HG02943 (cell line): Measurements from ENCODE around the gene GNG14.
"Not testable (repeated sequence)": the region's sequence is repeated elsewhere in the genome, so short reads cannot be mapped to it uniquely, and the experiment has no call there.

Source experiments
- ATAC-seq: cut with Tn5 transposase; IDR thresholded peaks from one replicate; pipeline ENCODE4 v1.9.1; 2021; ENCODE audit warnings: mild to moderate bottlenecking, low read depth, moderate library complexity; ENCODE audit not compliant: unreplicated experiment

The GNG14 gene

DNA sequence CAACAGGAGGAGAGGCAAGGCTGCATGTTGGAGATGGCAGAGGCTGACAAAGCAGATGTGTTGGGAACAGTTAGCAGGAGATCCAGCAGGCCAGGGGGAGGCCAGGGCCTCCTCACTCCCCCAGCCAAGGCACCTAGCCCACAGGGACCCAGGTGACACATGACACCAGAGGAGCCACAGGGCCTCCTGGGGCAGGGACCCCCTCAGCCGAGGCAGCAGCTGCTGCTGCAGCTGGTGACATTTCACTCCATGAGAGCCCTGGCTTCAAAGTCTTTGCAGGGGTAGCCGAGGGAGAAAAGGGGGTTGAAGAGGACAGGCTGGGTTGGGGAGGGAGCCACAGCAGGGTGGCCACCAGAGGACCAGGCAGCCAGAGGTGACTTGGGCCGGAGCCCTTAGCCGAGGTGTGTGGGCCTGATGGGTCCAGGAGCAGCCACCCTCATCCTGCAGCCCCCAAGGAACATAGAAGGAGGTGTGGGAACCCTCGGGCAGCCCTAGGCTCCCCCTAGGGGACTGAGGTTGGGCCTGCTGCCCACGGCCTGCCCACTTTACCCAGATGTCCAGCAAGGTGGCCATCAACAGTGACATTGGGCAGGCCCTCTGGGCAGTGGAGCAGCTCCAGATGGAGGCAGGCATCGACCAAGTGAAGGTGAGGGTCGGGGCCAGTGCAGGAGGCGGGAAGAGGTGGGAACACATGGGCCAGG lies at the start of gene GNG14:
Gene GNG14, plus strand, starts transcription at position 503 of the 701 bp plus-strand sequence. Its CDS starts 51 bp downstream, at position 554.
- no peak for ATAC-seq

- no peak for ATAC-seq
Observed at GRCh38 chr19:12638611-12639182, 49.1 kb upstream of the GNG14 start.

- no peak for ATAC-seq
Observed at GRCh38 chr19:12639901-12640613, 47.7 kb upstream of the GNG14 start.

DNA sequence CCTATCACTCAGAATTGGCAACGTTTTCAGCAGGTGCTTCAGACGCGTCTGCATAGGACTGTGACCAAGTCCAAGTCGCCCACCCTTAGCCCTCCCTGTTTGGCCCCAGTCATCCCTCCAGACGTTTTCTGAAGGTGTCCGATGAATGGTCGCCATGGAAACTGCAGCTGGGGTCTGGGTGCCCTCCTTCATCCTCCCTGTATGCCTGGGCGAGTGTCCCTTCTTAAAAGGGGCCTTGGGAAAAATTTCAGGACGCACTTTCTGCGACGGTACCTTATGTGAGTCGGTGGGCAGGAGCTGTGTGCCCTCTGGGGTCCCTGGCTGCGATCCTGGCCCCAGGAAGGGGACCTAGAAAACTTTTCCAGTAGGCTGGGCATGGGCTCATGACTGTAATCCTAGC lies 46.3 kb upstream of the GNG14 start:
- ATAC-seq = no peak

GRCh38 chr19:12642506-12642905 lies 45.3 kb upstream of the GNG14 start:
- ATAC-seq = no peak

- not testable (repeated sequence) for ATAC-seq
Observed at GRCh38 chr19:12643716-12644115, 44.1 kb upstream of the GNG14 start.

GRCh38 chr19:12646551-12646950 lies 41.2 kb upstream of the GNG14 start:
- ATAC-seq = no peak

DNA sequence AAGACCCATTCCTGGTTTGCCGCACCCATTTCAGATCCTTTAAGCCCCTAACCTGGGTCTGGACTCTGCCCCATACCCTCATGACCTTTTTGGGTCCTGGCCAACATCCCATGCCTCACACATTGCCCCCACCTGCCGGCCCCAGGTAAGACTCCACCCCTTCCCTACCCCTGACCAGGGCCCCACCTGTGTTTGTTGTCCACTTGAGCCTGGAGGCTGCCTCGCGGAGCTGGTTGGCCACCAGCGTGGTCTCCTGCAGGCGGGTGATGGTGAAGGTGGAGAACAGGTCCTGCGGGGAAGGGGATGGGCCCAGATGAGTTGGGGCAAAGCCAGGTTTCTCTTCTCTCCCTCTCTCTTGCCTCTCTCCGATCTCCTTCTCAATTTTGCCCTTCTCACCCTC lies 40.8 kb upstream of the GNG14 start:
- no peak for ATAC-seq

DNA sequence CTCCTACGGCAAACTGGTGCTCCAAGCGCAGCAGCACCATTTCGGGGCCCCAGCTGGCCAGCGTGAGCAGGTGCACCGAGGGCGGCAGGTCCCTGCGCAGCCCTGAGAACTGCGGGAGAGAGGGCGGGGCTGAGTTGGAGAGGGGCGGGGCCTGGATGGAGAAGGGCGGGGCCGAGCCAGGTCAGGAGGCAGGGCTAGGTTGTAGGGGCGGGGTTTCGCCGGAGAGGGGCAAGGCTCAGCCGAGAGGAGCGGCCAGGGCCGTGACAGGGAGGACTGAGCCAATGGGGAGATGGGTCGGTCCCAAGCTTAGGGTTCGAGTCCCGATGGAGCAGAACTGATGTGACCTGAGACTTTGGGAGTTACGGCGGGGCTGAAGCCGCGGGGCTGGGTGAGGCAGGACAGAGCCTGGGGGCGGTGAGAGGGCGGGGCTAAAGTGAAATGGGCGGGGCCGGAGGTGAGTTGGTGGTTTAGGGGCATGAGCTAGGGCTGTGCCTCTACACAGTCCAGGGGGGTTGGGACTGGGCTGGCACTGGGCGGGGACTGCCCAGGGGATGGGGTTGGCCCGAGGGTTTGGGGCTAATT lies 40.2 kb upstream of the GNG14 start:
- ATAC-seq = no peak

DNA sequence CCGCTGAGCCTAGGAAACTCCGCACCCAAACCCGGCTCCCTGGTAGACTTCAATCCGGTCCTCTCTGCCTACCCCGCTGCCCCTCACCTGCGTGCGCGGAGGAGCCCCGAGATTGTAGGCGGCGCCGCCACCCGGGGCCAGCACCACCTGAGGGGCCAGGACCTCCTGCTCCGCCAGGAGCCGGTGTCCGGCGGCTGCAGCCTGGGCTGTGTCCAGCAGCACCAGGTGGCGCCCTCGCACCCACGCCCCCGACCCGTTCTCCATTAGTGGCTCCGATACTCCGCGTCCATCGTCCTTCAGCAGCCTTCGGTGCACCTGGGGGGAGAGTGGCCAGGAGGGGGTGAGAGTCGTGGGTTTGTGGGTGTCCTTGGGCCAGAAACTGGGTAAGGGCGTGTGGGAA lies 39.7 kb upstream of the GNG14 start:
- ATAC-seq = no peak

GRCh38 chr19:12649941-12650340 lies 37.9 kb upstream of the GNG14 start:
- no peak for ATAC-seq

- no peak for ATAC-seq
Observed at GRCh38 chr19:12652219-12652618, 35.6 kb upstream of the GNG14 start.

DNA sequence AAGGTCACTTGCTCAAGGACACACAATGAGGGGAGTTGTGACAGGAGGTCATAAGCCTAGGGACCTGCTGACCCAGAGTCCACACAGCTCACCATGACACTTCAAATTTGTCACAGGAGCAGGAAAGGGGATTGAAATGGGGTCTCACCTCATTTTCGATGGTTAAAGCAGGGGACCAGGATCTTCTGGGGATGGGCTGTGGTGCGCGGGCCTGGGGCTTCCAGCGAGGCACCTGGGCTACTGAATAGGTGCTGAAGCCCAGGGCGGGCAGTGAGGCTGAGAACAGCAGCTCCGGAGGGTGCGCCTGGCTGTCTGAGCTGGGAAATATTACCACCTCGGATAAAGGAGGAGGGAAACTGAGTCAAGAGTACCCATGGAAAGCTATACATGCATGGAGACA lies 32.3 kb upstream of the GNG14 start:
- ATAC-seq = no peak

DNA sequence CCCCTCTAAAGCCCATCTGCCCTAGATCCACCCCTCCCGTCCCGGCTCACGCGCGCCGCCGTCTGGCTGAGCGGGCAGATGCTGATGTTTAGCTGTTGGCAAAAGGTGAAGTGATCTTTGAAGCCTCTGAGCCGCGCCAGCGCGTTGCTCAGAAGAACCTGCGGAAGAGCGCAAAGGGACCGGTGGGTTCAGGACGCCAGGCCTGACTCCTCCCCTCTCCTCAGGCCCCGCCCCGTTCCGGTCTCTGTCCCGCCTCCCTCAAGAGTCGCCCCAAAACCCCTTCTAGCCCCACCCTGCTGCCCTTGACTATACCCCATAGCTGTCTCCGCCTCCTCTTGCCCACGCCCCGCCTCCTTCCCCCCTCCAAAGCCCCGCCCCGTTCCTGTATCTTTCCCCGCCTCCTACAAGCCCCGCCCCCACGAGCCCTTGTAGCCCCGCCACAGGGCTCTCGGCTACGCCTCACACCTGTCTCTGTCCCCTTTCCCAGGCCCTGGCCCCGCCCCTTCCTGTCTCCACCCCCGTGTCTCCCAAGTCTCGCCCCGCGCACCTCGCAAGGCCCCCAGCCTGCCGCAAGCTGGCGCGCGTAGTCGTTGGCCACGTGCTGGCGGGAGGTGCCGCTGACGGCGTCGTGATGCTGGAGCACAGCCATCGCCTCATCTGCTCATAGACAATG lies 30.8 kb upstream of the GNG14 start:
- ATAC-seq = no peak

- no peak for ATAC-seq
Observed at GRCh38 chr19:12657966-12658365, 29.8 kb upstream of the GNG14 start.

DNA sequence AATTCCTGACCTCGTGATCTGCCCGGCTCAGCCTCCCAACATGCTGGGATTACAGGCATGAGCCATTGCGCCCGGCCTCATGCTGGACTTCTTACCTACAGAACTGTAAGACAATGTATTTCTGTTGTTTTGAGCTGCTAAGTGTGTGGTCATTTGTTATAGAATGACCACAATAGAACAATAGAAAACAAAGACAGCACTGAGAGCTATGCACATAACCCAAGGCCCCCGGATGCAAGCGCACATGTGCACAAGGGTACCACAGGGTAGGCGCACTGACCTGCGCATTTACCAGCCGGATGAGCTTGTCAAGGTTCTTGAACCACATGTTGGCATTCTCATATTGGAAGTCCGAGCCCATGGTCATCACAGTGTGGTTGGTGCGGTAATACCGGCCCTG lies 26.8 kb upstream of the GNG14 start:
- no peak for ATAC-seq

- ATAC-seq = no peak
Observed at GRCh38 chr19:12664406-12665280, 23.2 kb upstream of the GNG14 start.

- no peak for ATAC-seq
Observed at GRCh38 chr19:12665281-12665573, 22.6 kb upstream of the GNG14 start.

DNA sequence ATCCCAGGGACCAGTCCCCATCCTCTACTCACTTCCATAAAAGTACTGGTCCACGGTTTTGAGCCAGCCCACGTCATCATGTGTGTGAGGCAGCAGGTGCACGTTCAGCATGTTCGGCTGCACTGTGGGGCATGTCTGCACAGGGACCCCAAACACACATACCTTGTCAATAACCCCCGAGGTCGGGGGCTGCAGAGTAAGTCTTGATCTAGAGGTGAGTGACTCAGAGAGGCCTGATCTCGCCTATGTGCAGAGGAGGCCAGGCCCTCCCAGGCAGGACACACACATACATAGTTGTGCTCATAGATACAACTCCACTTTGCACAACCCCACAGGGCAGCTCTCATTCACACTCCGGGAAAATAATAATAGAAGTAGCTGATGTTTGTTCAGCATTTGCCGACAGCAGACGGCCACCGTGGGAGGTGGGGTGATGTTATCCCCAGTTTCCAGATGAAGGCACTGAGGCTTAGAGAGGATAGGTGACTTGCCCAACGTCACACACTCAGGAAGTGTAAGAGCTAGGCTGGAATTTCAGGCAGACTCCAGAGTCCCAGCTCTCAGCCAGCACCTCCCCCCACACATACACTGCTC lies 22.0 kb upstream of the GNG14 start:
- ATAC-seq = no peak
